ENCODE results near the gene CHID1.

DNA sequence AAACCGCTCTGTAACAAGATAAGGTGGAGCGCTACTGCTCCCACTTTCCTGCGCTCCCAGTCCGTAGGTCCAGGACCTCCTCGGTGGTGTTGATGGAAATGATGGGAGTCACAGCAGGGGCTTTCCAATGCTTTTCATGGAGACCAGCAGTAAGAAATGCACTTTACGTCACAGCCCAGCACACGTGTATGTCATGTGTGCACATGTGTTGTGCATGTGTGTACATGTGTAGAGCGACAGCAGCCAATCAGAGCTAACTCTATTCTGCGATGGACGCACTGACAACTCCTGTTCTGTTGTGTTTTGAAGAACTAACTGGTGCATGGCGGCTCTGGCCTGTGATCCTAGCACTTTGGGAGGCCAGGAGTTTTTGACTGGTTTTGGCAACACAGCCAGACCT, 1.2 kb downstream of the CHID1 start:
- TF ChIP-seq, protein P1, sequence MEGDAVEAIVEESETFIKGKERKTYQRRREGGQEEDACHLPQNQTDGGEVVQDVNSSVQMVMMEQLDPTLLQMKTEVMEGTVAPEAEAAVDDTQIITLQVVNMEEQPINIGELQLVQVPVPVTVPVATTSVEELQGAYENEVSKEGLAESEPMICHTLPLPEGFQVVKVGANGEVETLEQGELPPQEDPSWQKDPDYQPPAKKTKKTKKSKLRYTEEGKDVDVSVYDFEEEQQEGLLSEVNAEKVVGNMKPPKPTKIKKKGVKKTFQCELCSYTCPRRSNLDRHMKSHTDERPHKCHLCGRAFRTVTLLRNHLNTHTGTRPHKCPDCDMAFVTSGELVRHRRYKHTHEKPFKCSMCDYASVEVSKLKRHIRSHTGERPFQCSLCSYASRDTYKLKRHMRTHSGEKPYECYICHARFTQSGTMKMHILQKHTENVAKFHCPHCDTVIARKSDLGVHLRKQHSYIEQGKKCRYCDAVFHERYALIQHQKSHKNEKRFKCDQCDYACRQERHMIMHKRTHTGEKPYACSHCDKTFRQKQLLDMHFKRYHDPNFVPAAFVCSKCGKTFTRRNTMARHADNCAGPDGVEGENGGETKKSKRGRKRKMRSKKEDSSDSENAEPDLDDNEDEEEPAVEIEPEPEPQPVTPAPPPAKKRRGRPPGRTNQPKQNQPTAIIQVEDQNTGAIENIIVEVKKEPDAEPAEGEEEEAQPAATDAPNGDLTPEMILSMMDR (IDR thresholded peaks at IDR 0.05): no peak
- TF ChIP-seq POLR2A (IDR thresholded peaks at IDR 0.05) (no peak), POLR2AphosphoS5 (IDR thresholded peaks at IDR 0.05) (no peak)

All from stomach (tissue), 4 donors.